Endothelial cell (in vitro differentiated cells): ENCODE data around the gene DCTN4. TPM values are rescaled to one million over a fixed set of nuclear protein-coding genes. Genes with fewer than 3 reads are reported as not detected.

ENCODE experiments used
- DNase-seq: peaks from one replicate; pipeline ENCODE4 v3.0.0; 2021; ENCODE audit warnings: low spot score
- H3K27ac Mint-ChIP-seq: one replicate; pipeline ENCODE4 v1.8.0; 2021; ENCODE audit warnings: mixed read lengths, inconsistent platforms; ENCODE audit not compliant: unreplicated experiment
- H3K27me3 Mint-ChIP-seq: one replicate; pipeline ENCODE4 v1.8.0; 2021; ENCODE audit warnings: mild to moderate bottlenecking, moderate library complexity, mixed read lengths, inconsistent platforms; ENCODE audit not compliant: unreplicated experiment
- H3K36me3 Mint-ChIP-seq: one replicate; pipeline ENCODE4 v1.8.0; 2021; ENCODE audit warnings: mild to moderate bottlenecking, low read depth, mixed read lengths, inconsistent platforms; ENCODE audit not compliant: unreplicated experiment
- H3K4me1 Mint-ChIP-seq: one replicate; pipeline ENCODE4 v1.8.0; 2021; ENCODE audit warnings: mild to moderate bottlenecking, mixed read lengths, inconsistent platforms; ENCODE audit not compliant: unreplicated experiment
- H3K4me3 Mint-ChIP-seq: one replicate; pipeline ENCODE4 v1.8.0; 2021; ENCODE audit warnings: mild to moderate bottlenecking, mixed read lengths, inconsistent platforms; ENCODE audit not compliant: unreplicated experiment
- H3K9me3 Mint-ChIP-seq: one replicate; pipeline ENCODE4 v1.8.0; 2021; ENCODE audit warnings: mixed read lengths, inconsistent platforms; ENCODE audit not compliant: unreplicated experiment
- CTCF ChIP-seq: fragments of 200-600 bp; sonication (generic); IDR thresholded peaks from one replicate; pipeline ENCODE4 v1.5.0; 2021; ENCODE audit warnings: antibody characterized with exemption; ENCODE audit not compliant: unreplicated experiment
- total RNA-seq: library from RNA; stranded (reverse); fragmentation: NEBNext Ultra II Directional; extraction: Animal tissue kit (Norgen Biotek cat#: 25700); gene quantifications from one replicate; pipeline ENCODE4 v1.2.1, GENCODE V29; 2021; ENCODE audit not compliant: unreplicated experiment

Gene DCTN4
- total RNA-seq, 1 donor from 2014 or later, result 50.3 TPM

- peaks cover 31% of the 10 kb centered on the region for H3K36me3 Mint-ChIP-seq
- no peaks in the 10 kb centered on the region for H3K4me1 Mint-ChIP-seq
- no peak overlapping the region for H3K27ac Mint-ChIP-seq
- no peak overlapping the region for H3K4me3 Mint-ChIP-seq
- H3K9me3 Mint-ChIP-seq, result no peaks in the 10 kb centered on the region
- no peaks in the 10 kb centered on the region for H3K27me3 Mint-ChIP-seq
- TF ChIP-seq CTCF, result no peak
- no peak for DNase-seq
Measured at GRCh38 chr5:150689120-150689519, 69.7 kb downstream of the DCTN4 start.

GRCh38 chr5:150676578-150676977 lies 82.2 kb downstream of the DCTN4 start:
- no peak for DNase-seq
- no peaks in the 10 kb centered on the region for H3K9me3 Mint-ChIP-seq
- peaks cover 8% of the 10 kb centered on the region for H3K36me3 Mint-ChIP-seq
- H3K27me3 Mint-ChIP-seq, result peaks cover 3% of the 10 kb centered on the region
- no peak overlapping the region for H3K27ac Mint-ChIP-seq
- H3K4me3 Mint-ChIP-seq, result no peak overlapping the region
- TF ChIP-seq CTCF, result no peak
- H3K4me1 Mint-ChIP-seq, result peaks cover 14% of the 10 kb centered on the region

GRCh38 chr5:150675069-150675468 lies 83.7 kb downstream of the DCTN4 start:
- H3K4me1 Mint-ChIP-seq, result peaks cover 23% of the 10 kb centered on the region
- peaks cover 14% of the 10 kb centered on the region for H3K27me3 Mint-ChIP-seq
- H3K4me3 Mint-ChIP-seq, result no peak overlapping the region
- H3K36me3 Mint-ChIP-seq, result peaks cover 13% of the 10 kb centered on the region
- H3K9me3 Mint-ChIP-seq, result no peaks in the 10 kb centered on the region
- no peak for TF ChIP-seq CTCF
- H3K27ac Mint-ChIP-seq, result no peak overlapping the region
- no peak for DNase-seq

GRCh38 chr5:150674341-150674821 lies 84.4 kb downstream of the DCTN4 start:
- TF ChIP-seq CTCF, result no peak
- Mint-ChIP-seq H3K9me3 (no peaks in the 10 kb centered on the region), H3K27ac (no peak overlapping the region), H3K4me1 (peaks cover 23% of the 10 kb centered on the region), H3K27me3 (peaks cover 14% of the 10 kb centered on the region), H3K36me3 (peaks cover 13% of the 10 kb centered on the region), H3K4me3 (no peak overlapping the region)
- no peak for DNase-seq

GRCh38 chr5:150672884-150673275 lies 85.9 kb downstream of the DCTN4 start:
- peaks cover 14% of the 10 kb centered on the region for H3K27me3 Mint-ChIP-seq
- no peaks in the 10 kb centered on the region for H3K9me3 Mint-ChIP-seq
- TF ChIP-seq CTCF, result no peak
- H3K4me1 Mint-ChIP-seq, result peaks cover 23% of the 10 kb centered on the region
- DNase-seq, result no peak
- peaks cover 13% of the 10 kb centered on the region for H3K36me3 Mint-ChIP-seq
- H3K27ac Mint-ChIP-seq, result no peak overlapping the region
- peak overlapping the region; percentile 91 for H3K4me3 Mint-ChIP-seq
